ENCODE data around the gene NT5M.
"Not testable (repeated sequence)": the region's sequence is repeated elsewhere in the genome, so short reads cannot be mapped to it uniquely, and the experiment has no call there.

NT5M gene

DNA sequence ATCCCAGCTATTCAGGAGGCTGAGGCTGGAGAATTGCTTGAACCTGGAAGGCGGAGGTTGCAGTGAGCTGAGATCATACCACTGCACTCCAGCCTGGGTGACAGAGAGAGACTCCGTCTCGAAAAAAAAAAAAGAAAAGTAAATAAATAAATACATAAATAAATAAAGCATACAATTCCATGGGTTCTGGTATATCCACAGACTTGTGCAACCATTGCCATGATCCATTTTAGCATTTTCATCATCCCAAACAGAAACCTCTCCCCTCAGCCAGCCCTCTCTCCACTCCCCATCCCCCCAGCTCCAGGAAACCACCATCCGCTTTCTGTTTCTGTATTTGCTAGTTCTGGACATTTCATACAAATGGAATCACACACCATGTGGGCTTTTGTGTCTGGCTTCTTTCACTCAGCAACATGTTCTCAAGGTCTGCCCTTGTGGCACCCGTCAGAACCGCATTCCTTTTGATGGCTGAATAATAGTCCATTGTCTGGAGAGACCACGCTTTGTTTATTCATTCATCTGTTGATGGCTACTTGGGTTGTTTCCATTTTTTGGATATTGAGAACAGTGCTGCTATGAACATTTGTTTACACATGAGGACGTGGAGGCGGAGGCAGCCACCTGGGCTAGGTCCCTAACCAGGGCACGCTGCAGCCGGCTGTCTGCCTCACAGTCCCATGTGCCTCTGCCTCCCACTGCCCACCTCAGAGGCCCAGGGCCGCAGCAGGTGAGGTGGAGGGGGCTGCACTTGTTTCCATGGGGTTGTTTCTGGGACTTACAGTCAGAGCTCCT lies 76.2 kb downstream of the NT5M start:
- no peak for DNase-seq

GRCh38 chr17:17380145-17380925 lies 77.2 kb downstream of the NT5M start:
- DNase-seq: no peak

GRCh38 chr17:17381446-17382064 lies 78.4 kb downstream of the NT5M start:
- DNase-seq: no peak

DNA sequence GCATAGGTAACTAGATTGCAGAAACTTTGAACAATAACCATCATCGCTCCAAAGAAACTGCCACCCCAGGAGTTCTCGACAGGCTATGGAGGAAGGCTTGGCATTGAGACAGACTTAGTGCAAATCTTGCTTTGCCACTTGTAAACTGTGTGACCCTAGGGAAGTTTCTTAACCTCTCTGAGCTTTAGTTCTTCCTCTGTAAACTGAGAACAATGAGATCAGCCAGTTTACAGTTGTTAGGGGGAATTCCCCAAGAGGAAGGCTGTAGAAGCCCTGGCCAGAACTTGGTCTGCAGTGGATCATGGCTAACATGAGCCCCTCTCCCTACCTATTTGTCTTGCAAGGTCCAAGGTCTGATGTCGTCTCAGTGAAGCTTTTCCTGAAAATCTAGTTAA lies 78.9 kb downstream of the NT5M start:
- DNase-seq: no peak

GRCh38 chr17:17382971-17383370 lies 79.8 kb downstream of the NT5M start:
- no peak for DNase-seq

DNA sequence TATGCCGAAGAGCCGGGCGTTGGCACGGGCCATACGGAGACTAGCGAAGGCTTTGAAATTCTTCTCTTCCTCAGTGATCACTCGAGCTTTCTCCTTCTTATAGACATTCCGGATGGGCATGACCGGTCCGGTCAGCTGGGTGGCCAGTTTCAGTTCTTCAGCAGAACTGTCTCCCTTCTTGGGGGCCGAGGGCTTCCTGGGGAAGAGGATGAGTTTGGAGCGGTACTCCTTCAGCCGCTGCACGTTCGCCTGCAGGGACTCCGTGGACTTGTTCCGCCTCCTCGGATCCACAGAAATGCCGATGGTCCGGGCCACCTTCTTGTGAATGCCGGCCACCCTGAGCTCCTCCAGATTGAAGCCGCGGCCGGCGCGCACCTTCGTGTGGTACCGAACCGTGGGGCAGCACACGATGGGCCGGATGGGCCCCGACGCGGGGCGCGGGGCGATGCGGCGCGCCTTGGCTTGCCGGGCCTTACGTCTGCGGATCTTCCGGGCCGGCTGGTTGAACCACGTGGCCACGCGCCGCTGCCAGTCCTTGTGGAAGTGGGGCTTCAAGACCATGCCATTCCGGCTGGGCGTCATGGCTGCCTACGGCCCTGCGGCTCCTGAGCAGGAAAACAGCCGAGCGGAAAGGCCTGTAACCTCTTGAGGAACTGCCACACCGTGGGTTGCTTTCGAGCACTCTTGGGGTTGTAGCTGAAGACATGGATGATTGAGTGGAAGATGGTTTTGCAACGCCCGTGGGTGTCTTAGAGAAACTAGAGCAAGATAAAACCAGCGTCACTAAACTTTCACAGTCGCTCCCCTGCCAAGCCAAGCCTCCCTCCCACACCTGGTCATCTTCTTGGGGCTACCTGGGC lies 80.5 kb downstream of the NT5M start:
- DNase-seq: not testable (repeated sequence)

DNA sequence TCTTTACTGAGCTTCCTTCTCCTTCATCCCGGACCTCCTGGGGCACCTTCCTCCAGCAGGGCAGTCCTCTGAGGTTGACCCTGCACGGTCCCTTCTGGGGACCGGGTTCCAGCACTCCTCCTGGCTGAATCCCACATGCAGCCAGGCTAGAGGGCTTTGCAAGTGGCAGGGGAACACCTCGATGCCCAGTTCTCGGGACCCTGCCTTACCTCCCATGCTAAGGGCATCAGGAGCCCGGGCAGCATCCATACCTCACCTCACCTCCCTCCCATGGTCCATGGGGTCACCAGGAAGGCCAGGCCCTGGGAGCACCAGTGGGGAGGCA lies 81.1 kb downstream of the NT5M start:
- DNase-seq: no peak

DNA sequence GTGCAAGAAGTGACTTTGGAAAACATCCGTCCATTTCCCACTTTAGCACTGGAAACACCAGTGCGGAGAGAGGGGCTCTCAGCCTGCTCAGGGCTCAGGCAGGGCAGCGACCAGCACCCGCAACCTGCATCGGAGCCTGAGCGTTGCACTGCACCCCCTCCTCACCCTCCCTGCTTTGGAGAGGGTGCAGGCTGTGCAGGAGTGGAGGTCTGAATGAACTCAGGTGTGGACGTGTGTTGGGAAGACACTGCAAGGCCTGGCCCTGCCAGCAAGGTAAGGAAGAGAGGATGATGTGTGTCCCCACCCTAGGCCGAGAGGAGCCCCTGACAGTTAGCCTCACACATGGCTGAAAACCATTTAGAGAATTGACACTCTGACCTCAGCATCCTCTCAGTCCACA lies 81.8 kb downstream of the NT5M start:
- DNase-seq: no peak

DNA sequence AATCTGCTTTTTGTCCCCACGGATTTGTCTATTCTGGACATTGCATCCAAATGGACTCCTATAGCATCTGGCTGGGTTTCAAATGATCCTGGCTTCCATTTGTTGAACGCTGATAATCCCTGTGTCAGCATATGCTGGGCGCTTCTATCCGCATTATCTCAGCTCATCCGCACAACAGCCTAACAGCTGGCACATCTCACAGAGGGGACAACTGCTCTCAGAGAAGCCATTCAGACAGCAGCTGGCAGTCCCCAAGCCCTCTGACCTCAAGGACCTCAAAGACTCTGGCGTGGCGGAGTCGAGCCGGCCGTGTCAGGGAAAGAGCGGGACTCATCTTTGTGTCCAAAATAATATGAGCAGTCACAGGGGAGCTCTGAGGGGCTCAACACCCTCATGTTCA lies 82.3 kb downstream of the NT5M start:
- no peak for DNase-seq

DNA sequence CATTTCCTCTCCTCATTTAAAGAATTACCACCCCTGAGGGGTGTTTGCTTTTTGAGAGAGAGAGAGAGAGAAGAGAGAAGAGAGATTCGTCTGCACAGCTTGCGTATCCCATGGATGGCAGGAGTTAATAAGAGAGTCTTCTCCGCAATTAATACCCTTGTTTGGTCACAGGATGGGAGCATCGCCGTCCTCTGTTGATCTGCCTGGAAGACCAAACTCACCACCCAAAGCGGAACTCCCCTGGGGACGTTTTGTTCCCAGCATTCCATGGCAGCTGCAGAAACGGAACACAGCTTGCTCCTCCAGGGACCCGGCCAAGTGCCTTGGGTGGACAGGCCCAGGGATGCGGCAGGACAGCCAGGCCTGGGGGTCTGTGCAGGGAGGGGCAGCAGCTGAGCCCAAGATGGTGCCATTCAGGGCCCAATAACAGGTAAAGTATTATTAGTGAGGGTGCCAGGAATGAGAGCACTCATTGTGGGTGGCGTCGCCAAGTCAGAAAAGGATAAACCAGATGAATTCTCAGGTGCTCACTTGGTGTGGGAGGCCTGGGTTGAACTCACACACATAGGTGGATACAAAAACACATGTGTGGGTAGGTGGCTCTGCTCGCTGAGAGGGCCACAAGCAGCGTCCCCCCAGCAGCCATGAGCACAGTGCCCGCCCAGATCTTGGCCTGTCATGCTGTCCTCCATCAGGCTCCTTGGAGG lies 83.1 kb downstream of the NT5M start:
- DNase-seq: no peak

- DNase-seq: no peak
These were observed 83.9 kb downstream of the NT5M start for GRCh38 chr17:17387017-17387497.

DNA sequence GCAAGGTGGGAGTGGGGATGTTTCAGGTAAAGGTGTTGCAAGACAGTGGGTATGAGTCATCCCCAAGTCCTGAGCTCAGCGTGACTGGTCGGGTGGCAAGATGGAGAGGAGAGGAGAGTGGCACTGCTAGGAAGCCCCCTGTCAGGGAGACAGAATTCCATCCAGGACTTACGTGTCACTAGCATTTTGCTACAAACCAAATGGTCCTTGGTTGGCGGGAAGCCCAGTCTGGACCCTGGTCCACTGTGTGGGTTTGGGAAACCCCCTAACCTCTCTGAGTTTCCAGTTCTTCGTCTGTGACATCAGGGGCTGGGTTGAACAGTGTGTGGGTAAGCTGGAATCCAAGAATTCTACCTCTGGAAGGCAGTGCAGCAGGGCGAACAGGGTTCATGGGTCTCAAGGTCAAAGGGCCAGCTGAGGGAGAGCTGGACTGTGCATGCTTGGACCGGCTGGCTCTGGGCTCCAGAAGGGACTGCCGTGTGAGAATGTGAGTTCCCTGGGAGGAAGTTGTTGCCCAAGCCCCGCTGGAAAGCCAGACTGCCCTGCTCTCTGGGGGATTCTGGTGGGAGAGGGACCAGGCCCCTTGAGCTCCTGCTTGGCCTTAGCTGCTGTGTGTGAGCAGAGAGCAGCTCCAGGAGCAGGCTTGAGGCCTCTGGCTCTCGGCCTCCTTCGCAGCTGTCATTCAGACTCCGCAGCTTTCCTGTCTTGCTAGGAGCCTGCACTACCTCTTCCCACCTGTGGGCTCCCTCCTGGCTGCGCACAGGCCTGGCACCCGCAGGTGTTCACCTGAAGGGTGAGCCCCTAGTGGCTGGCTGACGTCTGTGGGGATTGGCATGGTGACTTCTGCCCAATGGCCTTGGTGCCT lies 84.6 kb downstream of the NT5M start:
- DNase-seq: no peak

DNA sequence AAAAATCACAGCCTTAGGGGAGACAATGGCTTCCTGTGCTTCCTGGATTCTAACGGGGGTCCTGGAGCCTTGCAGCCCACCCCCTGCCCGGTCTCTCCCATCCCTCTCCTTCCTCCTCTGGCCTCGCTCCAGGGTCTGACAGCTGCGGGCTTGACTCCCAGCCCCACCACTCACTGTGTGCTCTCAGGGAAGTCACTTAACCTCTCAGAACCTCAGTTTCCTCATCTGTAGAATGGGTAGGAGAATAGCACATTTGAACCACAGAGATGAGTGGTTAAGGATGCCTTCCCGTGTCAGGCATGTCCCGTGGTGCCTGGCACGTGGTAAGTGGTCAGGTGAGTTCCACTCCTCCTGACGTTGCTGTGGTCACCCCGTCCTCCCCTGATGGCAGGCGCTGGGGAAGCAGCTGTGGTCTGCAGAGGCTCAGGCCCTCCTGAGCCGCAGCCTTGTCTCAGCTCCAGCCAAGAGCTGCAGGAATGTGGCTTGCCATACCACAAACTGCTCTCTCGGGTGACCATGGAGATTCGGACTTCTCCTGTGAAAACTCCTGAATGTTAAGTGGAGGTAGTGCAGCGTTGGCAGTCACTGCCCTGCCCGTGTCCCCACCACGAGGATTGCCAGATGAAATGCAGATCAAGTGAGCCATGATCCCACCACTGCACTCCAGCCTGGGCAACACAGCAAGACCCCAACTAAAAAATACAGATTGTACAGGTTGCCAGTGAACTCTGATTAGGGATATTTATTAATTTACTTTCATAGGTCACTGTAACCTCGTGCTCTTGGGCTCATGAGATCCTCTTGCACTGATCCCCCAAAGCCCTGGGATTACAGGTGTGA lies 85.7 kb downstream of the NT5M start:
- no peak for DNase-seq

DNA sequence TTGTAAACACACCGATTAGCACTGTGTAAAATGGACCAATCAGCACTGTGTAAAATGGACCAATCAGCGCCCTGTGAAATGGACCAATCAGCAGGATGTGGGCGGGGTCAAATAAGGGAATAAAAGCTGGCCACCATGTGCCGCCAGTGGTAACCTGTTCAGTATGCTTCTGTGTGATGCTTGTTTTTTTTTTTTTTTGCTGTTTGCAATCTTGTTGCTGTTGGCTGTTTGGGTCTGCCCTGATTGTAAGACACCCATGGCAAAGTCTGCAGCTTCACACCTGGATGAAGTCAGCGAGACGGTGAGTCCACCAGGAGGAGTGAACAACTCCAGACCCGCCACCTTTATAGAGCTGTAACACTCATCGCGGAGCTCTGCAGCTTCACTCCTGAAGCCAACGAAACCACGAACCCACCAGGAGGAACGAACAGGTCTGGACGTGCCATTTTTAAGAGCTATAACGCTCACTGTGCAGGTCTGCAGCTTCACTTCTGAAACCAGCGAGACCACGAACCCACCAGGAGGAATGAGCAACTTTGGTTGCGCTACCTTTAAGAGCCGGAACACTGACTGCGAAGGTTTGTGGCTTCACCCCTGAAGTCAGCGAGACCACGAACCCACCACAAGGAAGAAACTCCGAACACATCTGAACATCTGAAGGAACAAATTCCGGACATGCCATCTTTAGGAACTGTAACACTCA lies 88.6 kb downstream of the NT5M start:
- no peak for DNase-seq

GRCh38 chr17:17393976-17394375 lies 90.8 kb downstream of the NT5M start:
- DNase-seq: no peak

GRCh38 chr17:17394494-17394893 lies 91.3 kb downstream of the NT5M start:
- no peak for DNase-seq

DNA sequence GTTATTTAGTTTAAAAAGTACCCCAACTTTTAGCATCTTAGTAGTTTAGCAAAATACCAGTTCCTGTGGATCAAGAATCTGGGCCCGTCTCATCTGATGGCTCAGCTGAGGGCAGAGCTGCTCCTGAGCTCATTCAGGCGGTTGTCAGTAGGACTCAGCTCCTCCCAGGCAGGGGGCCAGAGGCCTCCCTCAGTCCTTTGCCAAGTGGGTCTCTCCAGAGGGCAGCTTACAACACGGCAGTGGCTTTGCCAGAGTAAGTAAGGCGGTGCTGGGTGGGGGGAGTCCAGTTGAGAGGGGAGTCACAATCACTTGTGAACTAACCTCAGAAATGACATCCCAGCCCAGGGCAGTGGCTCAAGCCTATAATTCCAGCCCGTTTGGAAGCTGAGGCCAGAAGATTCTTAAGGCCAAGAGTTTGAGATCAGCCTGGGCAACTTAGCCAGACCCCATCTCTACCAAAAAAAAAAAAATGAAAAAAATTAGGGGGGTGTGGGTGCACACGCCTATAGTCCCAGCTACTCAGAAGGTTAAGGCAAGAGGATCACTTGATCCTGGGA lies 92.2 kb downstream of the NT5M start:
- DNase-seq: no peak

DNA sequence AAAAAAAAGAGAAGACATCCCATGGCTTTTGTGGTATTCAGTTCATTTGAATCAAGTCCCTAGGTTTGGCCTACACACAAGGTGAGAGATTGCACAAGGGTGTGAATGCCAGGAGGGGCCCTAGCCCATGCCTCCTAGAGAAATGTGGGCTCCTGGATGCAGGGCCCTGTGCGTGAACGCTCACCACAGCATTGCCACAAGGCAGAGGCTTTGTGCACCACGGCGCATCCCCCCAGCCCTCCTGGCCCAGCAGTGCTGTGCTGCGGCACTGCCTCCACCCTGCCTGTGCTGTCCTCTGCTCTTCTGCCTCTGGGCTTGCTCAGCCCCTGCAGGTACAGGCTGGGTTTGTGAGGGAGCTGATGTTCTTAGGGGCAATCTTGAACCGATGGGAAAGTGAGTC lies 92.7 kb downstream of the NT5M start:
- DNase-seq: no peak
